ENCODE results near the gene FCN1.
"Not testable (repeated sequence)": the region's sequence is repeated elsewhere in the genome, so short reads cannot be mapped to it uniquely, and the experiment has no call there.

The FCN1 gene

GRCh38 chr9:134917431-134918373 is at the start of gene FCN1:
TSS of gene FCN1 (minus strand) at chr9:134917912. CDS start at chr9:134917871, 41 bp downstream.
- DNase-seq = no peak

DNA sequence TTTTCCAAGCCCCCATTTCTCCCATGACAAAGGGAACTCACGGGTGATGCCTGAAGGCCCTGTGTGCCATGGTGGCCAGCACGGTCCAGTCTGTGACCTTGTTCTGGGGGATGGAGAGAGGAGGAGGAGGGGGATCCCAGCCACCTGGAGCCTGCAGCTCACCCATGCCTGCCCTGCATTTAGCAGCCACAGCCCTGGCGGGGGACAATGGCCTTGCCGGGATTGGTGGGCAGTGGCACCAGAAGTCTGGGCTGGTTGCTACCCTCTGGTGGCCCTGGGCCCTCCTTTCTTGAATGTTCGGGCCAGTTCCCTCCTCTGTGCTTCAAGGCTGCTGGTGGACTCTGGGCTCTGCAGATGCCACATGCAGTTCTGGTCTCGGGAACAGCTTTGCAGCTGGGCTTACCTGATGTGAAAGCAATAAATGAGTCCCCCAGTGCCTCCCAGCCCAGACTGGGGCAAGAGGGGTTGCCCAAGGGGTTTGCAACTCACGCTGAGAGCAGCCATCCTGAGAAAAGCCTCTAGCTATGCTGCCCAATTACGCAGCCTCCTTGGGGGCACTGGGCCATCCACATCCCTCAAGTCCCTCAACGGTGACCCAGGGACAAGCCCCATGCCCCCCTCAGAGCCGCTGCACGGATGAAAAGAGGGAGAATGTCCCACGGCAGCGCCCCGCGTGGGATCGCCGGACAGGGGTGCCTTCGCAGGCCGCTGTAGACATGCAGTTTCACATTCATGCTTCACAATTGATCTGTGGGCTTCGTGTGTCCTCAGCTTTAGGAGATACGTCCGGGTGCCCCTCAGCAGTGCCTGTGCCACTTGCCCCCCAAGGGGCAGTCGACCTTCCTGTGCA is 49.2 kb upstream of the FCN1 start:
- no peak for DNase-seq

DNA sequence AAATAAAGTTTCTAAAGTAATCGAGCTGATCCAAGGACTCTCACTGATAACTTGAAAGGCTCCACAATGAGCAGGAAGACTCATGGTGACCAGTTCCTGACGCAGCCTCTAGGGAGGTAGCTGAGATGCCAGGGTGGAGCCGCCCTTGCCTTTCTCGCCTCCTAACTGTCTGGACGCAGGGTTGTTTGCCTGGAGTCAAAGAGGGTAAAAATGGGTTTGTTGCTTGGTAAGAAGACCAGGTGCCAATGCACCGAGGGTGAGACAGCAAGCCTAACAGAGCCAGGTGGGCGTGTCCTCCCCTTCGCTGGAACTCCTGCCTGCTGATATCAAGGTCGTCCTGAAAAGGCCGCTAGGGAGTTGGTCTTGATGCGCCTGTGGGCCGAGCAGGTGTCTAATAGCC is 48.6 kb upstream of the FCN1 start:
- DNase-seq = no peak

- no peak for DNase-seq
Measured at GRCh38 chr9:134965851-134966250, 48.1 kb upstream of the FCN1 start.

DNA sequence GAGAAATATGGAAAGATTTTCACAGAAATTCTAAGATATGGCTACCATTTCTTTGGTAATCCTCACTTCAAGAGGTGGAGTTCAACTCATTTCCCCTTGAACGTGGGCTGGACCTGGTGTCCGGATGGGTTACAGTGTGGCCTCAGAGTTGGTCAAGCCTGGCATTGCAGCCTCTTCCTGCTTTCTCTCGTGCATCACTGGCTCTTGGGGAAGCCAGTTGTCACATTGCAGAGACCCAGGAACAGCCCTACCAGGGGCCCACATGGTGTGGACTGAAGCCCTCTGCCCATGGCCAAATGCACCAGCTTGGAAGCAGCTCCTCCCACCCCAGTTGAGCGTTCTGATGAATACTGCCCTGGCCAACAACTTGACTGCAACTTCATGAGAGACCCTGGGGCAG is 47.7 kb upstream of the FCN1 start:
- no peak for DNase-seq

GRCh38 chr9:134964271-134965055 is 46.8 kb upstream of the FCN1 start:
- DNase-seq = no peak

- no peak for DNase-seq
Measured at GRCh38 chr9:134963546-134963945, 45.8 kb upstream of the FCN1 start.

DNA sequence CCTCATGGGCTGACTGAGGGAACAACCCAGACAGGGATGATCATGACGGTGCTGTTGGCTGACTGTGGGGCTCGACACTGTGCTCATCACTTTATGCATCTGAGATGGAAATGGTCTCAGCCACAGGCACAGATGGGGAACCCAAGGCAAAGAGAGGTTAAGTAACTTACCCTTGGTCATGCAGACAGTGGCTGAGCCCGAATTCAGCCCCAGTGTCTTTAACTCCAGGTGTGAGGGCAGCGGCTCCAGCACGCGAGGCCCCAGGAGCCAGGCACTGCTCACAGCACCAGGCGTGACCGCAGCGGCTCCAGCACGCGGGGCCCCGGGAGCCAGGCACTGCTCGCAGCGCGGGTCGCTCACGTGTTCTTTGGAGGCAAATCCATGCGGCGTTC is 45.3 kb upstream of the FCN1 start:
- no peak for DNase-seq

GRCh38 chr9:134962065-134962972 is 44.6 kb upstream of the FCN1 start:
- DNase-seq = no peak

DNA sequence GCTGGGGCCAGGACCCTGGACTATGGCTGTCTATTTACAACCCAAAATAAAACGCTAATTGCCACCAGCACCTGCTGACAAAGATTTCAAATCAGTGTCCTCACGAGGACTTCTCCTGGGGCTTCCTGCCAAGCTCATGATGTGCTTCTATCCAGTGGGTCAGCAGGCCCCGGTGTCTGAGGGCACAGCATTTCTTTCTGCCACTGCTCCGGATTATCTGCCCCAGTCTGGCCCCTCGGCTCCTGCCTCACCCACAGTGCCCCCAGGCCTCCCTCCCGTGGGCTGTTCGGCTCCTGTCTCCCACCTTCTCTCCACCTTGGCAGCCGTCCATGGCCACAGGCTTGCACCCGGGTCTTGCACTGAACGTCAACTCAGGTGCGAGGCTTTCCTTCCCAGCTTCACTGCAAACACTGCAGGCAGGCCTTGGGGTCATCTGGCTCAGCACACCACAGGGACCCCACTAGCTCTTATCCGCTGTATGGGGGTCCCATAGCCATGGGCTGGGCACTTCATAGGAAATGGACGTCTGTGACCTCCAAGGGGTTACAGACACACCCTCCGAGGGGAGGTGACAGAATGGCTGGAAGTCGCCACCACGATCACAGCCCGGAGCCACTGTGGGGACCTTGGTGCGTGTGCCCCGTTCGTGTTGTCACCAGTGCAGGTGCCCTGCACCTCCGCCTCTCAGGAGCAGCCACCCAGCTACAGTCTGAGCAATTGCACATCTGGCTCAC is 43.8 kb upstream of the FCN1 start:
- DNase-seq = no peak

DNA sequence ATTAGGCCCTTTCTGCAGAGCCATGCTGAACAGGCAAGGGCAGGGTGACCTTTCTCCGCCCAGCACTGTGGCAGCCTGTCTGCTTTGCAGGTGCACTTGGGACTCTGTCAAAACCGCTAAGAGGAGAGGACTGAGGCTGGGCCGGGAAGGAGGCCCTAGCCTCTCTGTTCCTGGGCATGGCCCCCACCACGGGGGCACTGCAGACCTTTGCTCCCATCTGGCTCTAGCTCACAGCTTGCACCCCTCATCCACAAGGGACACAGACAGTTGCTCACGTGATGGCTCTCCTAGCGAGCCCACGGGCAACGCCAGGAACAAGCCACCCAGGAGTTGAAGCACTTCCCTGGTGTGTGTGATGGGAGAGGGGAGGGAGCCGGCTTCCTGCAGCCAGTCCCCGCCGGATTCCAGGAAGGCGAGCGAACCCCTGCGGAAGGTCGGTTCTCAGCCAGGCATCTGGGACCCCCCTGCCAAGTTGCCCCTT is 43.0 kb upstream of the FCN1 start:
- DNase-seq = no peak

GRCh38 chr9:134959971-134960310 is 42.2 kb upstream of the FCN1 start:
- peak in 1 of 2 experiments; percentile 70 for DNase-seq

DNA sequence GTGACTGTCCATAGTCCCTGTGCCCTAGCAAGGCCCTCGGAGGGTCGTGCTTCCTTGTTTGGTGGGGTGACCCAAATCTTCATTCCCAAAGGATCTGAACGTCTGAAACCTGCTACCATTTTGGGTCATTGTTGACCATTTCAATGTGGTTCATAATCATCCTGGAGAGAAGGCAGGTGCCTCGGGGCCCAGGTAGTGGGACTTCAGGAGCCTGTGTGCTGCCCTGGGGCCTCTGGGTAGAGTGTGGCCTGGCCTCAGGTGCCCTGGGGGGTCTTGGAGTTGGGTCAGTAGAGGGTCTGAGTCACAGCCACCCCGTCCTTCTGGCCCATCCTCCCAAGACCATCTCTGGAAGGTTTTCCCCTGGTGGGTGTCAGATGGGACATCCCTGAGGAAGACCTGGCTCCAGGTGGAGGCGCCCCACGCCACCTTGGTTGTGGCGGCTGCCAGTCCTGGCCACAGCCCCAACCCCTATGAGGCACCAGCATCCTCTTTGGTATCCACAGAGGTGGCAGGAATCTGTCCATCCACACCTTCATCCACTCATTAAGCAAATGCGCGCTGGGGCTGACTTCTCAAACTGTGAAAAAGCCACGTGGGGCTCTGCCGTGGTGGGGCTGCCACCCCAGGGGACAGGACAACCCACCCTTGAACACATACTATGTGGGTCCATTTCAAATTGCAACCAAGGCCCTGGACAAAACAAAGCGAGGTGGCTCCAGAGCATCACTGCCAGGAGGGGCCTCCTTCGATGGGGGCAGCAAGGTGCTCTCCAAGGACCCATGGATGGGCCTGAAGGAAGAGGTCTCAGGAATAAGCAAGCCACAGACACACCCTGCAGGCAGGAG is 41.6 kb upstream of the FCN1 start:
- DNase-seq = no peak

- no peak for DNase-seq
Measured at GRCh38 chr9:134957945-134958227, 40.2 kb upstream of the FCN1 start.

- peak in 1 of 2 experiments; percentile 38 for DNase-seq
Measured at GRCh38 chr9:134957165-134957944, 39.6 kb upstream of the FCN1 start.

DNA sequence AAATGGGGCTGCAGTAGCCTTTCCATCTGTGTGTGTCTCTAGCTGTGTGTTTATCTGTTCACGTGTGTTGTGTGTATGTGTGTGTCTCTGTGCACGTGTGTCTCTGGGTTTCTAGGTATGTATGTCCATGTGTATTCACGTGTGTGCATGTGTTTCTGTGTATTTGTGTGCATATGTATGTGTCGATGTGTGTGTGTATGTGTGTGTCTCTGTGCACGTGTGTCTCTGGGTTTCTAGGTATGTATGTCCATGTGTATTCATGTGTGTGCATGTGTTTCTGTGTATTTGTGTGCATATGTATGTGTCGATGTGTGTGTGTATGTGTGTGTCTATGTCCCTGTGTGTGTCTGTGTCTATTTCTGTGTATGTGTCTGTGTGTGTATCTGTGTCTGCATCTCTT is 38.7 kb upstream of the FCN1 start:
- DNase-seq = not testable (repeated sequence)

GRCh38 chr9:134955801-134956200 is 38.1 kb upstream of the FCN1 start:
- DNase-seq = no peak

DNA sequence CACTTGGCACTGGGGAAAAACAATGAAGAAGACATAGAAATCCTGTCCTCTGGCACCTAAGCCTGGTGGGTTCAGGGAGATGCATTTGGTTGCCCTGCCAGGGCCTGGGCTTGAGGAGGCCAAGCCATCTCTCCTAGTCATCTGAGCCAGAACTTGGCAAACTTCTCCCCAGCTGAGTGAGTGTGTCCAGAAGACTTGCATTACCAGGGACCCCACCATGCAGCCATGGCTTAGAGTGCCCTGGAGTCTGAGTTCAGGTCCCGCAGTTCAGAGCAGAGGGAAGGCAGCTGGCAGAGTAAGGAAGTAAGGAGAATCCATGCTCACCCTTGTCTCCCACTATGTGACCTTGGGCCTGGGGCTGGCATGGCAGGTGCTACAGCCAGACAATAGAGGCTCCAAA is 37.4 kb upstream of the FCN1 start:
- no peak for DNase-seq

- DNase-seq = no peak
Measured at GRCh38 chr9:134951994-134952393, 34.3 kb upstream of the FCN1 start.

GRCh38 chr9:134951461-134951860 is 33.7 kb upstream of the FCN1 start:
- DNase-seq = no peak
